ENCODE results near the gene KXD1. TPM values are rescaled to one million over a fixed set of nuclear protein-coding genes. Genes with fewer than 3 reads are reported as not detected.
A peak's percentile ranks its signal among the peaks of the same experiment; 100 is the strongest.

Gene KXD1
- total and polyA plus RNA-seq, 2 donors (not counting 1 experiment from before 2014, with no cell fraction given) = 90.0 to 166 TPM

DNA sequence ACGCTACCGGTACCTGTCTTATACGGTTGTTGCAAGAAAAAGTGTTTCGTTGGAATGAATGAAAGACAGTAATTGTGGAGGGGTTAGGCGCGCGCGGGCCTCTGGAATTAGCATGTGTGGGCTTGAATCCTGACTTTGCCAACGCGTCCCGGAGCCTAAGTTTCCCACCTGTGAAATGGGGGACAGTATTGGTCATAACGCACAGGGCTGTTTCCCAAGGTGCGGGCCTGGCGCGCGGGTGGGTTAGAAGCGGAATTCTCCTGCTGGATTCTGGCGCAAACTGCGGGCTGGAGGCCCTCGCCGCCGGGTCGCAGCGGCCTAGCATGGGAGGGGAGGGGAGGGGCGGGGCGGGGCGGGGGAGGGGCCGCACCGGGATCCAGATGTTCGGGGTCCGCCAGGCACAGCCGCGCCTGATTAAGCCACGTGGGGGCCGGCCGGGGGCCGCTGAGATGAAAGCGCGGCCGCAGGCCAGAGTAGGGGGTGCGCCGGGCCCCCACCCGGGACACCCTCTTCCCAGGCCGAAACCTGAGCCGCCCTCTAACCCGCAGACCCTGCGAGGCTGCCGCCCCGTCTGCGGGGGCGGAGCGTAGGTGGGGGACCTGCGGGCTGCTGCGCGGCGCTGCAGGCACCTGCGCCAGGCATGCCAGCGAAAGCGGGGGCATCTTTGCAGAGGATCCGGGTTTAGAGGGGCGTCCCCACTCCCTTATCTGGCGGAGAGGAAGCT lies 53.8 kb downstream of the KXD1 start:
- intact Hi-C loops (cut with micrococcal nuclease) = no loop called here
- H3K27ac ChIP-seq (ENCODE audit: low read length in 2 of 2) = no peak overlapping the region
- H3K27me3 Mint-ChIP-seq = peaks cover 56% of the 10 kb centered on the region
- CTCF ChIA-PET = no interaction called here
- H3K27ac Mint-ChIP-seq = no peak overlapping the region
- peaks cover 0 to 88% (median 65%) of the 10 kb centered on the region in 4 experiments for H3K27me3 ChIP-seq (replicated peaks in 1 of 4; ENCODE audit: control extremely low read depth in 1 of 4, control insufficient read depth in 3 of 4, insufficient read depth in 4 of 4, low read length in 3 of 4)
- peak; percentile 63 for DNase-seq
- peak; percentile 42 for ATAC-seq (ENCODE audit: low read depth)
- peaks cover 37% of the 10 kb centered on the region for H3K4me1 Mint-ChIP-seq
- POLR2A ChIA-PET = interaction anchor here (0.6 kb wide), 1 partner anchor 81 kb away, joined by 5 read pairs; no protein-coding TSS in a partner anchor
- TF ChIP-seq, protein P1, sequence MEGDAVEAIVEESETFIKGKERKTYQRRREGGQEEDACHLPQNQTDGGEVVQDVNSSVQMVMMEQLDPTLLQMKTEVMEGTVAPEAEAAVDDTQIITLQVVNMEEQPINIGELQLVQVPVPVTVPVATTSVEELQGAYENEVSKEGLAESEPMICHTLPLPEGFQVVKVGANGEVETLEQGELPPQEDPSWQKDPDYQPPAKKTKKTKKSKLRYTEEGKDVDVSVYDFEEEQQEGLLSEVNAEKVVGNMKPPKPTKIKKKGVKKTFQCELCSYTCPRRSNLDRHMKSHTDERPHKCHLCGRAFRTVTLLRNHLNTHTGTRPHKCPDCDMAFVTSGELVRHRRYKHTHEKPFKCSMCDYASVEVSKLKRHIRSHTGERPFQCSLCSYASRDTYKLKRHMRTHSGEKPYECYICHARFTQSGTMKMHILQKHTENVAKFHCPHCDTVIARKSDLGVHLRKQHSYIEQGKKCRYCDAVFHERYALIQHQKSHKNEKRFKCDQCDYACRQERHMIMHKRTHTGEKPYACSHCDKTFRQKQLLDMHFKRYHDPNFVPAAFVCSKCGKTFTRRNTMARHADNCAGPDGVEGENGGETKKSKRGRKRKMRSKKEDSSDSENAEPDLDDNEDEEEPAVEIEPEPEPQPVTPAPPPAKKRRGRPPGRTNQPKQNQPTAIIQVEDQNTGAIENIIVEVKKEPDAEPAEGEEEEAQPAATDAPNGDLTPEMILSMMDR (IDR thresholded peaks at IDR 0.05) = no peak
- TF ChIP-seq EZH2 (IDR thresholded peaks at IDR 0.05; ENCODE audit: borderline replicate concordance, insufficient read depth, low read depth, low read length, poor library complexity, severe bottlenecking) = no peak
- peak overlapping the region; percentile 97 for H3K4me2 ChIP-seq (replicated peaks; ENCODE audit: low read depth, low read length, poor library complexity, severe bottlenecking)
- H3K4me3 ChIP-seq (ENCODE audit: control extremely low read depth in 1 of 5, extremely low read depth in 1 of 5, insufficient read depth in 1 of 5, low read depth in 2 of 5, low read length in 4 of 5) = peak overlapping the region in 4 of 5 experiments; percentile 20 to 61 (median 51)
- 1% methylated on average over 49 of the region's 62 CpGs for WGBS (ENCODE audit: insufficient coverage)
- peak overlapping the region; percentile 78 for H2AFZ ChIP-seq (ENCODE audit: insufficient read depth, low read depth, low read length, poor library complexity, severe bottlenecking)
- peaks cover 38 to 51% of the 10 kb centered on the region in 2 donors for H3K4me1 ChIP-seq (ENCODE audit: control insufficient read depth in 2 of 2, insufficient read depth in 2 of 2, low read length in 2 of 2)
- peak overlapping the region; percentile 85 for H3K4me3 Mint-ChIP-seq
- H3K36me3 ChIP-seq (replicated peaks in 1 of 2; ENCODE audit: control extremely low read depth in 1 of 2, control insufficient read depth in 1 of 2, extremely low read depth in 1 of 2, insufficient read depth in 2 of 2, low read length in 1 of 2) = no peaks in the 10 kb centered on the region
- no peaks in the 10 kb centered on the region for H4K20me1 ChIP-seq (ENCODE audit: control insufficient read depth, insufficient read depth, low read length, poor library complexity, severe bottlenecking)
- H3K79me2 ChIP-seq (ENCODE audit: control insufficient read depth, insufficient read depth, low read length) = no peaks in the 10 kb centered on the region
- H3K9ac ChIP-seq (ENCODE audit: low read length) = peak overlapping the region; percentile 69
- peaks cover 0 to 26% (median 0%) of the 10 kb centered on the region in 3 donors for H3K9me3 ChIP-seq (ENCODE audit: control extremely low read depth in 1 of 3, control insufficient read depth in 2 of 3, insufficient read depth in 1 of 3, low read length in 2 of 3)
- no peaks in the 10 kb centered on the region for H3K9me3 Mint-ChIP-seq (ENCODE audit: insufficient read depth)

Measured in B cell (primary cell).